HG03342 (cell line): ENCODE data around the gene PNPLA6.
"Not testable (repeated sequence)": the region's sequence is repeated elsewhere in the genome, so short reads cannot be mapped to it uniquely, and the experiment has no call there.

Experiments used
- ATAC-seq: cut with Tn5 transposase; IDR thresholded peaks from one replicate; pipeline ENCODE4 v1.9.1; 2021; ENCODE audit warnings: mild to moderate bottlenecking, moderate library complexity; ENCODE audit not compliant: unreplicated experiment

Gene PNPLA6

GRCh38 chr19:7529610-7530490 is 5.7 kb upstream of the PNPLA6 start:
- no peak for ATAC-seq

GRCh38 chr19:7533281-7533885 is 2.1 kb upstream of the PNPLA6 start:
- ATAC-seq: no peak

- ATAC-seq: no peak
Observed at GRCh38 chr19:7533925-7534480, 1.5 kb upstream of the PNPLA6 start.

- peak; percentile 2 for ATAC-seq
Observed at GRCh38 chr19:7534531-7535046, 928 bp upstream of the PNPLA6 start.

- ATAC-seq: peak; percentile 11
Observed at GRCh38 chr19:7535998-7536695, 630 bp downstream of the PNPLA6 start.

- not testable (repeated sequence) for ATAC-seq
Observed at GRCh38 chr19:7538990-7539389, 3.5 kb downstream of the PNPLA6 start.

- ATAC-seq: no peak
Observed at GRCh38 chr19:7539827-7540425, 4.4 kb downstream of the PNPLA6 start.

- ATAC-seq: no peak
Observed at GRCh38 chr19:7540761-7541474, 5.4 kb downstream of the PNPLA6 start.

GRCh38 chr19:7541475-7541824 is 5.9 kb downstream of the PNPLA6 start:
- no peak for ATAC-seq

- no peak for ATAC-seq
Observed at GRCh38 chr19:7541828-7542443, 6.4 kb downstream of the PNPLA6 start.

- ATAC-seq: no peak
Observed at GRCh38 chr19:7542556-7543348, 7.2 kb downstream of the PNPLA6 start.

- ATAC-seq: no peak
Observed at GRCh38 chr19:7544626-7545025, 9.1 kb downstream of the PNPLA6 start.

- ATAC-seq: no peak
Observed at GRCh38 chr19:7545300-7545699, 9.8 kb downstream of the PNPLA6 start.

- ATAC-seq: no peak
Observed at GRCh38 chr19:7545904-7546303, 10.4 kb downstream of the PNPLA6 start.

- ATAC-seq: no peak
Observed at GRCh38 chr19:7547159-7547558, 11.6 kb downstream of the PNPLA6 start.

- no peak for ATAC-seq
Observed at GRCh38 chr19:7549429-7550148, 14.1 kb downstream of the PNPLA6 start.

- ATAC-seq: no peak
Observed at GRCh38 chr19:7550169-7550770, 14.8 kb downstream of the PNPLA6 start.
